Measurements from ENCODE around the gene SGK2. TPM values are rescaled to one million over a fixed set of nuclear protein-coding genes. Genes with fewer than 3 reads are reported as not detected.

The SGK2 gene
- total RNA-seq, 1 donor from 2014 or later = 1.0 TPM

DNA sequence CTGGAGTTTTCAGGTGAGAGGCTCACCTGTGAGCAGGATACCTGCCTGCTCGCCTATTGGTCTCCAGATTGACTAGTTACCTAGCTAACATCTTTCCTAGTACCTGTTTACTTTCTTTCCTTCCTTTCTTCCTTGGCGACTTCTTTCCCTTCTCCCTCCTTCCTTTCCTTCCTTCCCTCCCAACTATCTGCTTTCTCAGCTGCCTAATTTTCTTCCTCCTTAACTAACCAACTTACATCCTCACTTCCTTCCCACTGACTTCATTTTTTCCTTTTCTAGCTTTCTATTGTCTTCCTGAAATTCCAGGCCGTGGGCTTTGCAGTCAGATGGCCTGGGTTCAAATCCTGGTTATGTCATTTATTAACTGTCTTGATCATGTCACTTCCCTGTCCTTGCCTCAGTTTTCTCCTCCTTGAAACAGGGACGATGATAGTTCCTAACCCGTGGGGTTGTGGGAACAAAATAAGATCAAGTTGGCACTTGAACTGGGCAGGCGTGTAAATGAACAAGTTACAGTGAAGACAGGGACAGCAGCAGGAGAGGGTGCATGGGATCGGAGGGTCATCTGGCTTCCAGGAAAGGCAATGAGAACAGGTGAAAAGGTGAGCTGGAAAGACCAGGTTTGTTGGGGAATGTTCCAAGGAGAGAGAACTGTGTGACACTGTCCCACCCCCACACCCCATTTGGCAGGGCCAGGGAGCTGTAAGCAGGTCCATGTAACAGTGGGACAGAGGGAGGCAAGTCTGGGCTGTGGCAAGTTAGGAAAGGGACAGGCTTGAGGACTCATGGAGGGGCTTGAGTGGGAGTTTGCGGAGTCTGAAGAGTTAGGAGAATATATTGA, 540 bp downstream of the SGK2 start:
- peak overlapping the region; percentile 3 for H3K27ac Mint-ChIP-seq (ENCODE audit: unreplicated experiment)
- H3K4me1 Mint-ChIP-seq = no peaks in the 10 kb centered on the region
- H3K9me3 Mint-ChIP-seq = no peaks in the 10 kb centered on the region
- DNase-seq (ENCODE audit: low read depth, low spot score) = no peak
- H3K4me3 Mint-ChIP-seq = no peak overlapping the region
- no peaks in the 10 kb centered on the region for H3K36me3 Mint-ChIP-seq (ENCODE audit: low read depth)
- TF ChIP-seq, protein P1, sequence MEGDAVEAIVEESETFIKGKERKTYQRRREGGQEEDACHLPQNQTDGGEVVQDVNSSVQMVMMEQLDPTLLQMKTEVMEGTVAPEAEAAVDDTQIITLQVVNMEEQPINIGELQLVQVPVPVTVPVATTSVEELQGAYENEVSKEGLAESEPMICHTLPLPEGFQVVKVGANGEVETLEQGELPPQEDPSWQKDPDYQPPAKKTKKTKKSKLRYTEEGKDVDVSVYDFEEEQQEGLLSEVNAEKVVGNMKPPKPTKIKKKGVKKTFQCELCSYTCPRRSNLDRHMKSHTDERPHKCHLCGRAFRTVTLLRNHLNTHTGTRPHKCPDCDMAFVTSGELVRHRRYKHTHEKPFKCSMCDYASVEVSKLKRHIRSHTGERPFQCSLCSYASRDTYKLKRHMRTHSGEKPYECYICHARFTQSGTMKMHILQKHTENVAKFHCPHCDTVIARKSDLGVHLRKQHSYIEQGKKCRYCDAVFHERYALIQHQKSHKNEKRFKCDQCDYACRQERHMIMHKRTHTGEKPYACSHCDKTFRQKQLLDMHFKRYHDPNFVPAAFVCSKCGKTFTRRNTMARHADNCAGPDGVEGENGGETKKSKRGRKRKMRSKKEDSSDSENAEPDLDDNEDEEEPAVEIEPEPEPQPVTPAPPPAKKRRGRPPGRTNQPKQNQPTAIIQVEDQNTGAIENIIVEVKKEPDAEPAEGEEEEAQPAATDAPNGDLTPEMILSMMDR (conservative IDR thresholded peaks at IDR 0.05) = no peak
- no peaks in the 10 kb centered on the region for H3K27me3 Mint-ChIP-seq (ENCODE audit: low read depth)

DNA sequence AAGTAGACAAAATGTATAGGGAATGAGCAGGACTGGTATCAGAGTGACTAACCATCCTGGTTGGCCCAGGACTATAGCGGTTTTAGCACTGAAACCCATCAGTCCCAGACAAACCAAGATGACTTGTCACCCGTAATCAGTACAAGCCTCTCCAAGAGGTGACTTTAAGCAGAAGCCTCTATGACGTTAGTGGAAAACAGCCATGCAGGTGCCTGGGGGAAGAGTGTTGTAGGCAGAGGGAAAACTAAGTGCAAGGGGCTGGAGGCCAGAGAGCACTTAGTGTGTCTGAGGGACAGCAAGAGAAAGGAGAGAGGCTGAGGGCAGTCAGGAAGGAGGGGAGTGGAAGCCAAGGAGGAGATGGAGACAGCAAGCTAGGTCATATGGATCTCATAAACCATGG, 2.1 kb downstream of the SGK2 start:
- Mint-ChIP-seq H3K9me3 (no peaks in the 10 kb centered on the region), H3K27ac (ENCODE audit: unreplicated experiment) (no peak overlapping the region), H3K4me3 (no peak overlapping the region), H3K4me1 (no peaks in the 10 kb centered on the region), H3K36me3 (ENCODE audit: low read depth) (no peaks in the 10 kb centered on the region), H3K27me3 (ENCODE audit: low read depth) (no peaks in the 10 kb centered on the region)
- DNase-seq (ENCODE audit: low read depth, low spot score) = no peak
- TF ChIP-seq, protein P1 (conservative IDR thresholded peaks at IDR 0.05) = no peak

DNA sequence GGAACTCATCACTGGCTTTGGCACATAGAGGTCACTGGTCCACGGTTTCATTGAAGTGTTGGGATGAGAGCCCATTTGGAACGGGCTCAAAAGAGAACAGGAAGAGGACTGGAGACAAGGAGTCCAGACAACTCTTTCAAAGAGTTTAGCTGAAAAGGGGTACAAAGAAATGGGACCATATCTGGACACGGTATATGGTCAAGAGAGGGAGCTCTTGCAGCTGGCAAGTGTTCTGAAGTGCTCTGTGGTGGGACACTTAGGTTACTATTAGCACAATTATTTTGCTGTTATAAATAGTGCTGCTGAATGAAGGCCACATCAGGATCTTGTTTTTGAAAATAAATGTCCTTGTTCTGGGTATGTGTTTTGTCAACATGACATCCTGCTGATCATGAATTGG, 4.6 kb downstream of the SGK2 start:
- Mint-ChIP-seq H3K36me3 (ENCODE audit: low read depth) (no peaks in the 10 kb centered on the region), H3K27ac (ENCODE audit: unreplicated experiment) (peak overlapping the region; percentile 87), H3K4me3 (no peak overlapping the region), H3K4me1 (no peaks in the 10 kb centered on the region), H3K9me3 (no peaks in the 10 kb centered on the region), H3K27me3 (ENCODE audit: low read depth) (no peaks in the 10 kb centered on the region)
- TF ChIP-seq, protein P1 (conservative IDR thresholded peaks at IDR 0.05) = no peak
- no peak for DNase-seq (ENCODE audit: low read depth, low spot score)

DNA sequence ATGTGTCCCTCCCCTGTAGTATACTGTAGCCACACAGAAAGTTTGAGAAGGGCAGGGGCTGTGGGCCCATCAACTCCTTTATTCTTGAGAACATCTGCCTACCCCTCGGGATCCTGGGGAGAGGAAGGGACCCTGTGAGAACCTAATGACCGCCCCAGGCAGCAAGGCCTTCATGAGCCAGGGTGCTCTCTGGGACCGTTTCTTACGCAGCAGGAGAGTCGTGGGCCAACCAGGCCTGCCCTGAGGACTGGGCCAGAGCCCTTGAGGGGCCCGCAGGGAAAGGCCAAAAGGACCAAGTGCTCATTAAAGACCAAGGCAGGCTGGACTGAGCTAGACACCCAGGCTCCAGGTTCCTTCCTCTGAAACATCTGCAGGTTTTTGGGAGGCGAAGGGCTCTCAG, 5.2 kb downstream of the SGK2 start:
- DNase-seq (ENCODE audit: low read depth, low spot score) = no peak
- Mint-ChIP-seq H3K4me1 (no peaks in the 10 kb centered on the region), H3K27ac (ENCODE audit: unreplicated experiment) (no peak overlapping the region), H3K27me3 (ENCODE audit: low read depth) (no peaks in the 10 kb centered on the region), H3K9me3 (no peaks in the 10 kb centered on the region), H3K36me3 (ENCODE audit: low read depth) (no peaks in the 10 kb centered on the region), H3K4me3 (no peak overlapping the region)
- TF ChIP-seq, protein P1 (conservative IDR thresholded peaks at IDR 0.05) = no peak

DNA sequence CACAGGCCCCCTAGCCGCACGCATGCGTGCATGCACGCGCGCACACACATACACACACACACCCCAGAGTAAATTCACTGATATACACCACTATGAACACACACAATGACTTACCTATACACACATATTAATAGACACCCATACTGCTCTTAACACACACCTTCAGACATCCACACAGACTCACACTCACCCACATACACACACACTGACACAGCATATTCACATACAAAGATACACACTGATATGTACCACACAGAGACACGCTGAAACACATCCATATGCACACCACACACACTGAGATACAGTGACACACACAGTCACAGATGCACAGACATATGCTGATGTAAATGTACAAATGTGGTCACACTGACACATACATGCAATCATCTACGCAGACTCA, 5.6 kb downstream of the SGK2 start:
- Mint-ChIP-seq H3K36me3 (ENCODE audit: low read depth) (no peaks in the 10 kb centered on the region), H3K27ac (ENCODE audit: unreplicated experiment) (no peak overlapping the region), H3K9me3 (no peaks in the 10 kb centered on the region), H3K4me3 (no peak overlapping the region), H3K27me3 (ENCODE audit: low read depth) (no peaks in the 10 kb centered on the region), H3K4me1 (no peaks in the 10 kb centered on the region)
- TF ChIP-seq, protein P1 (conservative IDR thresholded peaks at IDR 0.05) = no peak
- no peak for DNase-seq (ENCODE audit: low read depth, low spot score)
